ENCODE results near the gene DNASE2B. TPM values are rescaled to one million over a fixed set of nuclear protein-coding genes. Genes with fewer than 3 reads are reported as not detected.

DNASE2B gene, protein sequence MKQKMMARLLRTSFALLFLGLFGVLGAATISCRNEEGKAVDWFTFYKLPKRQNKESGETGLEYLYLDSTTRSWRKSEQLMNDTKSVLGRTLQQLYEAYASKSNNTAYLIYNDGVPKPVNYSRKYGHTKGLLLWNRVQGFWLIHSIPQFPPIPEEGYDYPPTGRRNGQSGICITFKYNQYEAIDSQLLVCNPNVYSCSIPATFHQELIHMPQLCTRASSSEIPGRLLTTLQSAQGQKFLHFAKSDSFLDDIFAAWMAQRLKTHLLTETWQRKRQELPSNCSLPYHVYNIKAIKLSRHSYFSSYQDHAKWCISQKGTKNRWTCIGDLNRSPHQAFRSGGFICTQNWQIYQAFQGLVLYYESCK
- total RNA-seq: 1 to 10 TPM in 1 of 4 donors, under 1 TPM in 1, not detected in 2; 0.29 to 3.2 TPM

DNA sequence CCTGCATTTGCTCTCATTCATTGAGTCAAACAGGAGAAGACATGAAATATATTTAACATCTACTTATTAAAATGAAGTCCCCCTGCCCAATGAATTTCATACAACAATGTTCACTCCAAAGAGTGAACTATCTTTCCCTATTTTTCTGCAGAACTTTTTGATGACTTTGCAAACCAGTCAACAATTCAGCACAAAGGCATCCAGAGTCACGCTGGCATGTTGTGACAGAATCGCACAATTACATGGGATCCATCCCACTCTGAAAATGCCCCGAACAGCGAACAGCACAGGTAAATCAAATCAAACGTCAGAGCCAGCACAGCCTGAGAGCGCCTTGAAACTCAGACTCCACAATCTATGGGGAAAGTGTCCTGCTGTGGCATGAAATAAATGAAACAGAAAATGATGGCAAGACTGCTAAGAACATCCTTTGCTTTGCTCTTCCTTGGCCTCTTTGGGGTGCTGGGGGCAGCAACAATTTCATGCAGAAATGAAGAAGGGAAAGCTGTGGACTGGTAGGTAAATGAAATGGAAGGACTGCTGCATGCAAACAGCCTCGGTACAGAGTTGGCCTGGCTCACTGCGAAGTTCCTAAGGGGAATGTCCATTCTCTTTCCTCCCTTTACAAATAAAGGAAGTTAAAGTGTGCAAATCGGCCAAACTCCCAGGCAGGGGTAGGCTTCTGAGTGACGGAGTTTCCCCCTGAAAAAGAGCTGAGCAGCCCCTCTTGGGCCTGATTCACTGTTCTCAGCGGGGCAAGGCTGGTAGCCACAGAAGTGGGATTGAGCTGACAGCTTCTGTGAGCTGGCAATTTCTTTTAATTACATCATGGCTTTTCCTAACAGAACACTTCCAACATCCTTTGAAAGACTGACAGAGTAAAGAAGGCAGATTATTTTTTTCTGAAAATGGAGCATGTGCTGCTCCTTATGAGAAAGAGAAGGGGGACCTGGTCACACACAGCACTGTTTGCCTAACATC, at the start of gene DNASE2B:
DNASE2B (plus strand) TSS at position 310 of the 981 bp plus-strand sequence; CDS start at position 391, 81 bp downstream.
- no peak for DNase-seq (ENCODE audit: low spot score in 2 of 2)
- WGBS, 2 donors: 75 to 81% methylated on average over 11 of the region's 11 CpGs
- H3K4me3 ChIP-seq (ENCODE audit: low read depth, poor library complexity, severe bottlenecking): no peak within 1 kb of the TSS
- TF ChIP-seq, protein P1, sequence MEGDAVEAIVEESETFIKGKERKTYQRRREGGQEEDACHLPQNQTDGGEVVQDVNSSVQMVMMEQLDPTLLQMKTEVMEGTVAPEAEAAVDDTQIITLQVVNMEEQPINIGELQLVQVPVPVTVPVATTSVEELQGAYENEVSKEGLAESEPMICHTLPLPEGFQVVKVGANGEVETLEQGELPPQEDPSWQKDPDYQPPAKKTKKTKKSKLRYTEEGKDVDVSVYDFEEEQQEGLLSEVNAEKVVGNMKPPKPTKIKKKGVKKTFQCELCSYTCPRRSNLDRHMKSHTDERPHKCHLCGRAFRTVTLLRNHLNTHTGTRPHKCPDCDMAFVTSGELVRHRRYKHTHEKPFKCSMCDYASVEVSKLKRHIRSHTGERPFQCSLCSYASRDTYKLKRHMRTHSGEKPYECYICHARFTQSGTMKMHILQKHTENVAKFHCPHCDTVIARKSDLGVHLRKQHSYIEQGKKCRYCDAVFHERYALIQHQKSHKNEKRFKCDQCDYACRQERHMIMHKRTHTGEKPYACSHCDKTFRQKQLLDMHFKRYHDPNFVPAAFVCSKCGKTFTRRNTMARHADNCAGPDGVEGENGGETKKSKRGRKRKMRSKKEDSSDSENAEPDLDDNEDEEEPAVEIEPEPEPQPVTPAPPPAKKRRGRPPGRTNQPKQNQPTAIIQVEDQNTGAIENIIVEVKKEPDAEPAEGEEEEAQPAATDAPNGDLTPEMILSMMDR (IDR thresholded peaks at IDR 0.05): no peak
- TF ChIP-seq POLR2A (IDR thresholded peaks at IDR 0.05): no peak
- intact Hi-C loops (cut with DNase I; ENCODE audit: low total_unique reads): no loop called here

DNA sequence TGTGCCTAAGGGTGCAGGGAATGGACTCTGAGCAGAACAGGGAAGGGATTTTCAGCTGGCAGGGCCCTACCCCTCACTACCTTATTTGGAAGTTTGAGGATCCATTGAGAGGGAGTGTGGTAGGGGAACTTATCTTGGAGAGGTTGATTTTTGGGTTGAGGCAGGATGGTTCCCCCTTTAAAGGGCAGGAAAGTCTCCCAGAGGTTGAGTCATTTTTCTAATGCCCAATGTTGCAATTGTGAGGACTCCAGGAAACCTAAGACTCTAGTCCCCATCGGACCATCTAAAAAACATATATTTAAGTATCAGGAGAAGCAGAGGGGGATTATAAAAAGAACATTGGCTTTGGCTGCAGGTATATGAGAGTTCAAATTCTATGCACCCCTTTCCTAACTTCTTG, 49.5 kb upstream of the DNASE2B start:
- H3K4me3 ChIP-seq (ENCODE audit: low read depth, poor library complexity, severe bottlenecking): no peak overlapping the region
- TF ChIP-seq POLR2A (IDR thresholded peaks at IDR 0.05): no peak
- TF ChIP-seq, protein P1 (IDR thresholded peaks at IDR 0.05): no peak
- DNase-seq (ENCODE audit: low spot score in 2 of 2): no peak
- intact Hi-C loops (cut with DNase I; ENCODE audit: low total_unique reads): no loop called here
- WGBS, 2 donors: 93 to 100% methylated on average over 1 of the region's 1 CpG

DNA sequence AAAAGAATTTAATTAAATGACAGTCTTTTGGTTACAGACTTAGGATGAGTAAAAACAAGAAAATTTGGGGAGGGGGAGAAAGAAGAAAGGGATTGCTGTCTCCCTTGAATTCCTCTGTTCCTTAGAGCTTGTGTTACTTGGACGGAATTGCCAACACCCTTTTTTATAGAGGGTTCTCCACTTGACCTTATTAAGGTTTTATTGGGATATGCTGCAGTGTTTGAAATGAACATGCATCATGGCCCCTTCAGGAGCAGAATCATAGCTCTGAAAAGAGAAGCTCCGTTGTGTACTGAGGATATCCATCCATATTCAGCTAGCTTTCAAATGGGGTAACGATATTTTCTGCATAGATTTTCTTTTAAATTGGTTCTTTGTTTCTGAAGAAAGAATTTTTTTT, 48.2 kb upstream of the DNASE2B start:
- DNase-seq (ENCODE audit: low spot score in 2 of 2): no peak
- no peak overlapping the region for H3K4me3 ChIP-seq (ENCODE audit: low read depth, poor library complexity, severe bottlenecking)
- TF ChIP-seq POLR2A (IDR thresholded peaks at IDR 0.05): no peak
- TF ChIP-seq, protein P1 (IDR thresholded peaks at IDR 0.05): no peak
- intact Hi-C loops (cut with DNase I; ENCODE audit: low total_unique reads): no loop called here
- 56 to 61% methylated on average over 3 of the region's 3 CpGs for WGBS, 2 donors

DNA sequence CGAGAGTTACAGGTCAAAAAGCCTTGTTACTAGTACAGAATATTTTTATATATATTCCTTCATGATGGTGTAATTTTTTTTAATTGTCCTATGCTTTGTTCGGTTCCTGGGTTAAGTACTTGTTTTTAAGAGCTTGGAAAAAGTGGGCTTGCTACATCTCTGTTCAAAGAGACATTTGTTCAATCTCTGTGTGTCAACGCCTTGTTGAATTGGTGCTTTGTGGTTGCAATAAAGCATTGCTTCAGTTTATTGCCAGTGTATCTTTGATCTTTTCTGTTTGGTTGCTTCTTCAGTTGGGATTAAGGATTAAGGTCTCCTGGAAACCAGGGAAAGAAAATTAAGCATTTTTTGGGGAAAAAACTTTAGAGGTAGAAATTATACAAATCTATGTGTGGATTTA, 47.7 kb upstream of the DNASE2B start:
- intact Hi-C loops (cut with DNase I; ENCODE audit: low total_unique reads): no loop called here
- no peak for TF ChIP-seq POLR2A (IDR thresholded peaks at IDR 0.05)
- TF ChIP-seq, protein P1 (IDR thresholded peaks at IDR 0.05): no peak
- DNase-seq (ENCODE audit: low spot score in 2 of 2): no peak
- 70 to 82% methylated on average over 3 of the region's 3 CpGs for WGBS, 2 donors
- no peak overlapping the region for H3K4me3 ChIP-seq (ENCODE audit: low read depth, poor library complexity, severe bottlenecking)

DNA sequence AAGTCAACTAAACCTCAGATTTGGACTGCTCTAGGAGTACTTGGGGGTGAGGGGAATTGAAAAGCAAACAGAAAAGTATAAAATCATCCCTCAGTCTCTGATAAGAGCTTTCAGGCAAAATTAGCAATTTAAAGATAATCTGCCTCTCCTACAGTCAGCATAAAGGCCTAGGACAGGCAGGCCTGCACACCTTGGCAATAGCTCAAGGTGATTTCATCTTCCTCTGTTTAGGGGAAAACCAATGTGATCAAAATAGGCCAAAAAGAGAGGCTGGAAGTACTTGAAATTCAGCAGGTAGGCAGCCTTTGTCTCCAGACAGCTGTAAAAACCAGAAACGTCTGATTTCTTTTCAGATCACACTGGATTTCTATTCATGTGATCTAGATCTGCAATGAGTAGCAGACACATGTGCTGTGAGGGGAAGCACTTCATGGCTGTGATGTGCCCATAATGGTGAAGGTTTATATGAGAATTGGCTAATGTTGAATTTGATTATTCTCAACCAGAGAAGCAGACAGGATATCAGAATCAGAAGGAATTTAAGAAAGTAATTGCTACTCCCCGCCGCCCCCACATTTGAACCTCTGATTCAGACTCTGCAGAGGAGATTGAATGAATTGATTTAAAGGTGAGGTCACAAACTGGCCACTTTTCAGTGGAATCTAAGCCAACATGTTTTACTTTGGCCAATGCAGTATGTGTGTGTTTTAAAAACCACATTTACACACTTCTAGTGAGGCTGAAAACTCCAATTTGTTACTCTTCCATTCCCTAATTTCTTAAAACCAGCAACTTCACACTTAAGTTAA, 45.8 kb upstream of the DNASE2B start:
- no peak overlapping the region for H3K4me3 ChIP-seq (ENCODE audit: low read depth, poor library complexity, severe bottlenecking)
- intact Hi-C loops (cut with DNase I; ENCODE audit: low total_unique reads): no loop called here
- no peak for TF ChIP-seq POLR2A (IDR thresholded peaks at IDR 0.05)
- TF ChIP-seq, protein P1 (IDR thresholded peaks at IDR 0.05): no peak
- no peak for DNase-seq (ENCODE audit: low spot score in 2 of 2)
- WGBS, 2 donors: 45 to 54% methylated on average over 3 of the region's 3 CpGs

Data from lower leg skin (tissue), 4 donors.